HepG2 (cell line): ENCODE measurements around the gene MAP2K1. TPM values are rescaled to one million over a fixed set of nuclear protein-coding genes. Genes with fewer than 3 reads are reported as not detected.
A peak's percentile ranks its signal among the peaks of the same experiment; 100 is the strongest.

ENCODE experiments used
- AKAP8 ChIP-seq: sonication (generic); formaldehyde crosslinking; IDR thresholded peaks from 2 replicates; pipeline ENCODE4 v1.5.1; 2020; ENCODE audit warnings: mild to moderate bottlenecking, missing genetic modification reagents
- BCL6 ChIP-seq: IDR thresholded peaks from 2 replicates; pipeline ENCODE4 v1.6.1; 2016; ENCODE audit warnings: missing genetic modification reagents, missing compliant biosample characterization
- HMGA1 ChIP-seq: sonication (generic); formaldehyde crosslinking; conservative IDR thresholded peaks from 2 replicates; pipeline ENCODE4 v1.4.0; 2020; ENCODE audit warnings: missing genetic modification reagents
- HNRNPL ChIP-seq: fragments of 200-400 bp; formaldehyde crosslinking; IDR thresholded peaks from 2 replicates; pipeline ENCODE4 v1.6.1; 2017; ENCODE audit warnings: mild to moderate bottlenecking, low read depth, low read length
- HNRNPUL1 ChIP-seq: fragments of 200-400 bp; formaldehyde crosslinking; IDR thresholded peaks from 2 replicates; pipeline ENCODE4 v1.6.1; 2017; ENCODE audit warnings: low read depth, mild to moderate bottlenecking, low read length, moderate library complexity
- LRRFIP1 ChIP-seq: sonication (generic); formaldehyde crosslinking; conservative IDR thresholded peaks from 2 replicates; pipeline ENCODE4 v1.4.0; 2020; ENCODE audit warnings: missing genetic modification reagents
- PAF1 ChIP-seq: IDR thresholded peaks from 2 replicates; pipeline ENCODE4 v1.6.1; 2016; ENCODE audit warnings: missing genetic modification reagents, missing compliant biosample characterization
- PHB2 ChIP-seq: fragments of 450-650 bp; IDR thresholded peaks from 2 replicates; pipeline ENCODE4 v1.6.1; 2018; ENCODE audit not compliant: partially characterized antibody
- PLRG1 ChIP-seq: fragments of 450-650 bp; conservative IDR thresholded peaks from 2 replicates; pipeline ENCODE4 v1.6.1; 2016
- RARG ChIP-seq: sonication (generic); formaldehyde crosslinking; IDR thresholded peaks from 2 replicates; pipeline ENCODE4 v1.4.0; 2020; ENCODE audit warnings: low read depth, mild to moderate bottlenecking, missing genetic modification reagents
- SIN3A ChIP-seq: IDR thresholded peaks from 2 replicates; pipeline ENCODE4 v1.6.1; 2011; ENCODE audit warnings: low read depth, mild to moderate bottlenecking, control low read depth, low read length, borderline replicate concordance
- TFDP1 ChIP-seq: IDR thresholded peaks from 2 replicates; pipeline ENCODE4 v1.6.1; 2016; ENCODE audit warnings: missing compliant biosample characterization, missing genetic modification reagents, borderline replicate concordance
- ZBTB3 ChIP-seq: sonication (generic); formaldehyde crosslinking; IDR thresholded peaks from 2 replicates; pipeline ENCODE4 v1.4.0; 2020; ENCODE audit warnings: low read depth, mild to moderate bottlenecking, moderate library complexity, missing genetic modification reagents, borderline replicate concordance
- ZNF326 ChIP-seq: sonication (generic); formaldehyde crosslinking; IDR thresholded peaks from 2 replicates; pipeline ENCODE4 v1.4.0; 2020; ENCODE audit warnings: missing genetic modification reagents, borderline replicate concordance
- ZNF552 ChIP-seq: sonication (generic); formaldehyde crosslinking; IDR thresholded peaks from 2 replicates; pipeline ENCODE4 v1.9.0; 2022; ENCODE audit warnings: missing genetic modification reagents, mild to moderate bottlenecking, borderline replicate concordance
- ZNF878 ChIP-seq: sonication (generic); formaldehyde crosslinking; IDR thresholded peaks from 2 replicates; pipeline ENCODE4 v1.8.1; 2023; ENCODE audit warnings: mild to moderate bottlenecking, missing genetic modification reagents, moderate library complexity
- polyA plus RNA-seq, 8 experiments: library from polyadenylated mRNA; depleted of rRNA in 3 of 8; stranded (reverse) in 7 of 8; unstranded in 1 of 8; fragments of >200 nt; fragmentation: Illumina TruSeq in 4 of 8; extraction: Trizol in 4 of 8; gene quantifications; 2 replicates each; pipeline versions ENCODE4 v1.2.1 to v1.2.3, GENCODE V29; 2011 to 2016; ENCODE audit warnings: low read depth in 4 of 8, missing spikeins in 1 of 8, mixed read lengths in 1 of 8; ENCODE audit not compliant: insufficient read depth in 1 of 8
- total RNA-seq, 5 experiments: library from RNA; depleted of rRNA; stranded (reverse); fragments of >200 nt; fragmentation: Illumina TruSeq; extraction: Trizol; gene quantifications; 2 replicates each; pipeline ENCODE4 v1.2.3, GENCODE V29; 2016; ENCODE audit warnings: low read depth in 1 of 5
- TF ChIP-seq, protein P1 (sequence below): sonication (generic); formaldehyde crosslinking; IDR thresholded peaks from 2 replicates; pipeline ENCODE4 v1.8.0; 2022; ENCODE audit warnings: missing genetic modification reagents, mild to moderate bottlenecking, borderline replicate concordance
- TF ChIP-seq, protein P2 (sequence below): sonication (generic); formaldehyde crosslinking; IDR thresholded peaks from 2 replicates; pipeline ENCODE4 v1.4.0; 2020; ENCODE audit warnings: missing genetic modification reagents, borderline replicate concordance

MAP2K1 gene
- total and polyA plus RNA-seq, 2 of the 13 experiments (the other 11 are each of a cell fraction or from before 2014, with no cell fraction given), result 24.1 to 49.2 TPM

DNA sequence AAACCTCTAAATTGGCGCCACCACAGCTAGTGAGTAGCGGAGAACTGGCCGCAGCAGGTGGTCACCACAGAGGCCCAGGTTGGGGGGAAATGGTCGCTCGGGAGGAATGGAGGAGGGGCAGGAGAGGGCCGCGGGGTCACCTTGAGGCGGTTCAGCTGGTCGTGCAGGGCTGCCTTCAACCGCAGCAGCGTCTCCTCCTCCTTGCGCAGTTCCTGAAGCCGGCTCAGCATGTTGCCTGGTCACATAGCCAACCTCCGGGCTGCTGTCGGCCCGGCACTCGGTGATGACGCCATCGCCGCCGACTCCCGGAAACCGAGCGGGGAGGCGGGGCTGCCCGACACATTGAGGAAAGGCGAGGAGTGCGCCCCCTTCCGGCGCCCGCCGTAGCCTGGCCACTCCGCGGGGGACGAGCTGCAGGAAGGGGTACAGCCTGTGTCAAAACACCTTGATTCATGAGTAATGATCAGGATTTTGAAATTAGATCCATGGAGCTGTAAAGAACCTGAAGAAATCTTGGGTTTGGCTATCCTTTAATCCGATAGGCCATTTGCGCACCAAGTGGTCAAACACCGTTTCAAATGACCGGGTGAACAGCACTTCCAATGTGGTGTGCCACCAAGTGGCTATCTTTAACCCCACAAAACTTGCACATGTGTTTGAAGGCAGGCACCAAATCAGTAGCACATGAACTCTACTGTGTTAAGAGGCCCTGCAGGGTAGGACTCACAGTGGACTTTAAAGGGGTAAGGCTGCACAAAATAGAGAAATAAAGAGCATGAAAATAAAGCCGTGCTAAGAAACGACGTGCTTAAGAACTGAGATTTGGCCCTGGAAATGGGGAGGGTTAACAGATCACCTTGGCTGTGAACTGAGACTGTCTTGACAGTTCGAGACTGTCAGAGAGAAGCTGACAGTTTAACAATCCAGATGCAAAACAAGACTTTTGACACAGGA is 111.1 kb downstream of the MAP2K1 start, which contains the start of gene SNAPC5 (continued):
- TF ChIP-seq LRRFIP1 (CRISPR knock-in tag) (no peak), PLRG1 (no peak), PAF1 (CRISPR knock-in tag) (peak; percentile 98), ZNF552 (CRISPR knock-in tag) (no peak; the same call in none of the 2 replicates), SIN3A (peak; percentile 91; the same call in 1 of the 2 replicates), HNRNPL (0 out of 2 replicates have a peak, but pooled peaks have one; percentile 65), PHB2 (no peak), BCL6 (peak; percentile 47; the same call in 1 of the 2 replicates), RARG (no peak), AKAP8 (CRISPR knock-in tag) (peak; percentile 94), HNRNPUL1 (peak; percentile 60; the same call in 1 of the 2 replicates), HMGA1 (no peak), ZBTB3 (CRISPR knock-in tag) (no peak), ZNF878 (CRISPR knock-in tag) (peak; percentile 92; the same call in 1 of the 2 replicates), TFDP1 (CRISPR knock-in tag) (no peak), ZNF326 (no peak)
- TF ChIP-seq, protein P1, sequence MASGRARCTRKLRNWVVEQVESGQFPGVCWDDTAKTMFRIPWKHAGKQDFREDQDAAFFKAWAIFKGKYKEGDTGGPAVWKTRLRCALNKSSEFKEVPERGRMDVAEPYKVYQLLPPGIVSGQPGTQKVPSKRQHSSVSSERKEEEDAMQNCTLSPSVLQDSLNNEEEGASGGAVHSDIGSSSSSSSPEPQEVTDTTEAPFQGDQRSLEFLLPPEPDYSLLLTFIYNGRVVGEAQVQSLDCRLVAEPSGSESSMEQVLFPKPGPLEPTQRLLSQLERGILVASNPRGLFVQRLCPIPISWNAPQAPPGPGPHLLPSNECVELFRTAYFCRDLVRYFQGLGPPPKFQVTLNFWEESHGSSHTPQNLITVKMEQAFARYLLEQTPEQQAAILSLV (CRISPR knock-in tag), result no peak
- TF ChIP-seq, protein P2, sequence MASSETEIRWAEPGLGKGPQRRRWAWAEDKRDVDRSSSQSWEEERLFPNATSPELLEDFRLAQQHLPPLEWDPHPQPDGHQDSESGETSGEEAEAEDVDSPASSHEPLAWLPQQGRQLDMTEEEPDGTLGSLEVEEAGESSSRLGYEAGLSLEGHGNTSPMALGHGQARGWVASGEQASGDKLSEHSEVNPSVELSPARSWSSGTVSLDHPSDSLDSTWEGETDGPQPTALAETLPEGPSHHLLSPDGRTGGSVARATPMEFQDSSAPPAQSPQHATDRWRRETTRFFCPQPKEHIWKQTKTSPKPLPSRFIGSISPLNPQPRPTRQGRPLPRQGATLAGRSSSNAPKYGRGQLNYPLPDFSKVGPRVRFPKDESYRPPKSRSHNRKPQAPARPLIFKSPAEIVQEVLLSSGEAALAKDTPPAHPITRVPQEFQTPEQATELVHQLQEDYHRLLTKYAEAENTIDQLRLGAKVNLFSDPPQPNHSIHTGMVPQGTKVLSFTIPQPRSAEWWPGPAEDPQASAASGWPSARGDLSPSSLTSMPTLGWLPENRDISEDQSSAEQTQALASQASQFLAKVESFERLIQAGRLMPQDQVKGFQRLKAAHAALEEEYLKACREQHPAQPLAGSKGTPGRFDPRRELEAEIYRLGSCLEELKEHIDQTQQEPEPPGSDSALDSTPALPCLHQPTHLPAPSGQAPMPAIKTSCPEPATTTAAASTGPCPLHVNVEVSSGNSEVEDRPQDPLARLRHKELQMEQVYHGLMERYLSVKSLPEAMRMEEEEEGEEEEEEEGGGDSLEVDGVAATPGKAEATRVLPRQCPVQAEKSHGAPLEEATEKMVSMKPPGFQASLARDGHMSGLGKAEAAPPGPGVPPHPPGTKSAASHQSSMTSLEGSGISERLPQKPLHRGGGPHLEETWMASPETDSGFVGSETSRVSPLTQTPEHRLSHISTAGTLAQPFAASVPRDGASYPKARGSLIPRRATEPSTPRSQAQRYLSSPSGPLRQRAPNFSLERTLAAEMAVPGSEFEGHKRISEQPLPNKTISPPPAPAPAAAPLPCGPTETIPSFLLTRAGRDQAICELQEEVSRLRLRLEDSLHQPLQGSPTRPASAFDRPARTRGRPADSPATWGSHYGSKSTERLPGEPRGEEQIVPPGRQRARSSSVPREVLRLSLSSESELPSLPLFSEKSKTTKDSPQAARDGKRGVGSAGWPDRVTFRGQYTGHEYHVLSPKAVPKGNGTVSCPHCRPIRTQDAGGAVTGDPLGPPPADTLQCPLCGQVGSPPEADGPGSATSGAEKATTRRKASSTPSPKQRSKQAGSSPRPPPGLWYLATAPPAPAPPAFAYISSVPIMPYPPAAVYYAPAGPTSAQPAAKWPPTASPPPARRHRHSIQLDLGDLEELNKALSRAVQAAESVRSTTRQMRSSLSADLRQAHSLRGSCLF (CRISPR knock-in tag), result no peak
